GM19043 (cell line): ENCODE results near the gene JDP2.
A peak's percentile ranks its signal among the peaks of the same experiment; 100 is the strongest.

Experiments
- ATAC-seq: cut with Tn5 transposase; IDR thresholded peaks from one replicate; pipeline ENCODE4 v1.9.1; 2021; ENCODE audit warnings: low read depth; ENCODE audit not compliant: unreplicated experiment

JDP2 gene

GRCh38 chr14:75510547-75510946 lies 82.7 kb downstream of the JDP2 start:
- ATAC-seq = no peak

GRCh38 chr14:75511201-75511600 lies 83.4 kb downstream of the JDP2 start:
- ATAC-seq = no peak

- peak; percentile 42 for ATAC-seq
Observed at GRCh38 chr14:75513911-75514672, 86.3 kb downstream of the JDP2 start.

GRCh38 chr14:75514673-75515628 lies 87.1 kb downstream of the JDP2 start:
- ATAC-seq = peak; percentile 28

GRCh38 chr14:75515629-75515996 lies 87.8 kb downstream of the JDP2 start:
- ATAC-seq = peak; percentile 53

- ATAC-seq = no peak
Observed at GRCh38 chr14:75518625-75519024, 90.8 kb downstream of the JDP2 start.

GRCh38 chr14:75519394-75519793 lies 91.6 kb downstream of the JDP2 start:
- ATAC-seq = no peak

- no peak for ATAC-seq
Observed at GRCh38 chr14:75519826-75520728, 92.3 kb downstream of the JDP2 start.

- no peak for ATAC-seq
Observed at GRCh38 chr14:75520852-75521251, 93.0 kb downstream of the JDP2 start.

- no peak for ATAC-seq
Observed at GRCh38 chr14:75521415-75522199, 93.8 kb downstream of the JDP2 start.

GRCh38 chr14:75522224-75522982 lies 94.6 kb downstream of the JDP2 start, which contains the start of gene BATF:
TSS of gene BATF (plus strand) at chr14:75522469. CDS start at chr14:75522683, 214 bp downstream.
- no peak for ATAC-seq

GRCh38 chr14:75522983-75523318 lies 95.1 kb downstream of the JDP2 start:
- ATAC-seq = no peak
